Neutrophil (primary cell): Measurements from ENCODE around the gene TRPM5.

Source experiments
- H3K27ac ChIP-seq: fragments of 200-600 bp; sonication (generic); 2 replicates; pipeline ENCODE4 v1.5.1; 2016; ENCODE audit warnings: mild to moderate bottlenecking, moderate library complexity
- H3K27me3 ChIP-seq: fragments of 200-600 bp; sonication (generic); 2 replicates; pipeline ENCODE4 v1.6.0; 2016; ENCODE audit warnings: mild to moderate bottlenecking
- H3K36me3 ChIP-seq: fragments of 200-600 bp; sonication (generic); 2 replicates; pipeline ENCODE4 v1.5.1; 2017
- H3K4me1 ChIP-seq, 2 experiments: fragments of 200-600 bp in 1 of 2; sonication (generic) in 1 of 2; 1 replicate in 1 of 2; 2 replicates in 1 of 2; pipeline versions ENCODE4 v1.5.1 to v1.6.1; 2013 to 2016; ENCODE audit warnings: low read depth in 1 of 2, low read length in 1 of 2, mild to moderate bottlenecking in 1 of 2, moderate library complexity in 1 of 2; ENCODE audit not compliant: control insufficient read depth in 1 of 2, insufficient read depth in 1 of 2
- H3K4me3 ChIP-seq, 2 experiments: fragments of 200-600 bp in 1 of 2; sonication (generic) in 1 of 2; 1 replicate in 1 of 2; 2 replicates in 1 of 2; pipeline ENCODE4 v1.5.1; 2013 to 2016; ENCODE audit warnings: low read depth in 1 of 2, low read length in 1 of 2, mild to moderate bottlenecking in 1 of 2, moderate library complexity in 1 of 2
- H3K9me3 ChIP-seq: fragments of 200-600 bp; sonication (generic); 2 replicates; pipeline ENCODE4 v1.5.1; 2016
- CTCF ChIP-seq: fragments of 200-600 bp; sonication (generic); IDR thresholded peaks from 2 replicates; pipeline ENCODE4 v1.5.1; 2016; ENCODE audit warnings: antibody characterized with exemption

The TRPM5 gene

GRCh38 chr11:2395211-2395730, 49.0 kb downstream of the TRPM5 start:
- Histone ChIP-seq H3K4me1 (peaks cover 7 to 12% of the 10 kb centered on the region in 2 experiments), H3K4me3 (no peak overlapping the region), H3K27ac (no peak overlapping the region)

DNA sequence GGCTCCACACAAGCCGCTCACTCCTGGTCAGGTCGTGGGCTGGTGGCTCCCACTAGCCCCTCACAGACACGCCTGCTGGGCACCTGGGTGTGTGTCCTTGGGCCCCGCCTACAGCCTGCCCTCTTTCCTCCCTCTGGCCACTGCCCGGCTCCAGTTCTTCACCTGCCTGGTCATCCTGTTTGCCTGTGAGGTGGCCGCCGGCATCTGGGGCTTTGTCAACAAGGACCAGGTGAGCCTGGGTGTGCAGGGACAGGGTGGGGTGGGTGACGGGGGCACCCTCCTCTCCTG, 49.6 kb downstream of the TRPM5 start:
- Histone ChIP-seq H3K9me3 (no peaks in the 10 kb centered on the region), H3K36me3 (no peaks in the 10 kb centered on the region), H3K27ac (no peak overlapping the region), H3K4me1 (peaks cover 6 to 9% of the 10 kb centered on the region in 2 experiments), H3K27me3 (no peaks in the 10 kb centered on the region), H3K4me3 (no peak overlapping the region)
- no peak for TF ChIP-seq CTCF

More at GRCh38 chr11:2395211-2395730, 49.0 kb downstream of the TRPM5 start:
- no peaks in the 10 kb centered on the region for H3K9me3 ChIP-seq
- H3K36me3 ChIP-seq = no peaks in the 10 kb centered on the region
- no peaks in the 10 kb centered on the region for H3K27me3 ChIP-seq
- no peak for TF ChIP-seq CTCF
